HepG2 (cell line): ENCODE results near the gene VAC14. TPM values are rescaled to one million over a fixed set of nuclear protein-coding genes. Genes with fewer than 3 reads are reported as not detected.

Source experiments
- GRHL1 ChIP-seq: sonication (generic); formaldehyde crosslinking; conservative IDR thresholded peaks from 2 replicates; pipeline ENCODE4 v1.8.0; 2022; ENCODE audit warnings: missing genetic modification reagents
- HIVEP1 ChIP-seq: sonication (generic); formaldehyde crosslinking; IDR thresholded peaks from 2 replicates; pipeline ENCODE4 v1.4.0; 2020; ENCODE audit warnings: mild to moderate bottlenecking, missing genetic modification reagents
- KLF6 ChIP-seq: IDR thresholded peaks from 2 replicates; pipeline ENCODE4 v1.8.0; 2016; ENCODE audit warnings: missing biosample characterization, missing genetic modification reagents
- NFIB ChIP-seq: sonication (generic); formaldehyde crosslinking; IDR thresholded peaks from 2 replicates; pipeline ENCODE4 v1.9.0; 2021; ENCODE audit warnings: missing genetic modification reagents, mild to moderate bottlenecking, borderline replicate concordance
- PCBP1 ChIP-seq: fragments of 200-400 bp; formaldehyde crosslinking; IDR thresholded peaks from 2 replicates; pipeline ENCODE4 v1.6.1; 2017; ENCODE audit warnings: mild to moderate bottlenecking, low read depth, low read length, borderline replicate concordance
- RFX1 ChIP-seq: fragments of 450-650 bp; IDR thresholded peaks from 2 replicates; pipeline ENCODE4 v1.6.1; 2017
- TAF1 ChIP-seq: sonication (generic); formaldehyde crosslinking; IDR thresholded peaks from 2 replicates; pipeline ENCODE4 v1.4.0; 2020; ENCODE audit warnings: missing genetic modification reagents
- ZKSCAN1 ChIP-seq: fragments of 150-350 bp; IDR thresholded peaks from 2 replicates; pipeline ENCODE4 v1.6.1; 2014; ENCODE audit warnings: low read length
- ZNF160 ChIP-seq: sonication (generic); formaldehyde crosslinking; IDR thresholded peaks from 2 replicates; pipeline ENCODE4 v1.8.0; 2022; ENCODE audit warnings: mild to moderate bottlenecking, inconsistent platforms, missing genetic modification reagents
- ZNF282 ChIP-seq: fragments of 450-650 bp; IDR thresholded peaks from 2 replicates; pipeline ENCODE4 v1.6.1; 2018; ENCODE audit not compliant: partially characterized antibody
- ZNF567 ChIP-seq: sonication (generic); formaldehyde crosslinking; IDR thresholded peaks from 2 replicates; pipeline ENCODE4 v1.8.1; 2023; ENCODE audit warnings: mild to moderate bottlenecking, missing genetic modification reagents, borderline replicate concordance
- ZNF597 ChIP-seq: sonication (generic); formaldehyde crosslinking; IDR thresholded peaks from 2 replicates; pipeline ENCODE4 v1.5.0; 2020; ENCODE audit warnings: missing genetic modification reagents
- ZNF841 ChIP-seq: sonication (generic); formaldehyde crosslinking; IDR thresholded peaks from 2 replicates; pipeline ENCODE4 v1.8.1; 2023; ENCODE audit warnings: missing genetic modification reagents, borderline replicate concordance
- ZNF891 ChIP-seq: sonication (generic); formaldehyde crosslinking; IDR thresholded peaks from 2 replicates; pipeline ENCODE4 v1.5.0; 2020; ENCODE audit warnings: mild to moderate bottlenecking, missing genetic modification reagents
- polyA plus RNA-seq, 8 experiments: library from polyadenylated mRNA; depleted of rRNA in 3 of 8; stranded (reverse) in 7 of 8; unstranded in 1 of 8; fragments of >200 nt; fragmentation: Illumina TruSeq in 4 of 8; extraction: Trizol in 4 of 8; gene quantifications; 2 replicates each; pipeline versions ENCODE4 v1.2.1 to v1.2.3, GENCODE V29; 2011 to 2016; ENCODE audit warnings: low read depth in 4 of 8, missing spikeins in 1 of 8, mixed read lengths in 1 of 8; ENCODE audit not compliant: insufficient read depth in 1 of 8
- total RNA-seq, 5 experiments: library from RNA; depleted of rRNA; stranded (reverse); fragments of >200 nt; fragmentation: Illumina TruSeq; extraction: Trizol; gene quantifications; 2 replicates each; pipeline ENCODE4 v1.2.3, GENCODE V29; 2016; ENCODE audit warnings: low read depth in 1 of 5
- TF ChIP-seq, protein P1 (sequence below): sonication (generic); formaldehyde crosslinking; IDR thresholded peaks from 2 replicates; pipeline ENCODE4 v1.4.0; 2020; ENCODE audit warnings: missing genetic modification reagents, low read depth, mild to moderate bottlenecking, borderline replicate concordance
- TF ChIP-seq, protein P2 (sequence below): sonication (generic); formaldehyde crosslinking; IDR thresholded peaks from 2 replicates; pipeline ENCODE4 v1.4.0; 2020; ENCODE audit warnings: missing genetic modification reagents, borderline replicate concordance
- TF ChIP-seq, protein P3 (sequence below): sonication (generic); formaldehyde crosslinking; conservative IDR thresholded peaks from 2 replicates; pipeline ENCODE4 v1.4.0; 2020; ENCODE audit warnings: missing genetic modification reagents

The VAC14 gene
- total and polyA plus RNA-seq, 2 of the 13 experiments (the other 11 are each of a cell fraction or from before 2014, with no cell fraction given), result 23.5 to 24.6 TPM

DNA sequence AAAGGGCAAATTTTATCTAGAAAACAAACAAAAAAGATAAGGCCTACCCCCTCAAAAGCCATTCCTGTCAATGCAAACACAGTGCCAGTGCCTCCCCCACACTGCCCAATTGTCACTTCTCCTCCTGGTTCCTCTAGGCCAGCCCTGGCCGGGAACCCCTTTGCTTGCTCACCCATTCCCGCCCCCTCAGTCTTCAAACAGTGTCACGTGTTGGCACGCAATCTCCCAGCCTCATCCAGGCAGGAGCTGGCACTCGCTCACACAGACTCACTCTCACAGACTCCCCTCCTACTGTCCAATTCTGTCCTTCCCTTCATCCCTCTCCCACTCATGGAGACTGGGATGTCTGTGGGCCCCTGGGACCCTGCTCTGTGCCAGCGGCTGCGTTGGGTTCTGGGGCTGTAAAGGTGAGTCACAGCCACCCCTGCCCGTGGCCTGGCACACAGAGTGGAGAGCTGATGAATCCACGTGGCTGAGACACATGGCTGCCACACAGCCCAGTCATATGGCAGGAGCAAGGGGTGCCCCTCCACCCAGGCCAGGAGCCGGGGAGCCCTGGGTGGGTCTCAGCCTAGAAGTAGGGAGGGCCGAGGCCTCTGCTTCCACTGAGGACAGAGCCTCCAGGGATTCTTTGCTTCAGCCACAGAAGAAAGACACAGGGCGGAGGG lies 54.8 kb downstream of the VAC14 start (continued):
- TF ChIP-seq ZNF567 (CRISPR knock-in tag) (0 out of 2 replicates have a peak, but pooled peaks have one; percentile 13), ZNF160 (CRISPR knock-in tag) (peak; percentile 85; the same call in 1 of the 2 replicates), ZNF282 (no peak), HIVEP1 (CRISPR knock-in tag) (0 out of 2 replicates have a peak, but pooled peaks have one; percentile 85), ZNF891 (0 out of 2 replicates have a peak, but pooled peaks have one; percentile 11), NFIB (CRISPR knock-in tag) (no peak), ZNF597 (CRISPR knock-in tag) (no peak), ZNF841 (CRISPR knock-in tag) (no peak), ZKSCAN1 (no peak), PCBP1 (no peak; the same call in 1 of the 2 replicates), RFX1 (no peak), TAF1 (no peak), GRHL1 (CRISPR knock-in tag) (no peak), KLF6 (CRISPR knock-in tag) (no peak)
- TF ChIP-seq, protein P1, sequence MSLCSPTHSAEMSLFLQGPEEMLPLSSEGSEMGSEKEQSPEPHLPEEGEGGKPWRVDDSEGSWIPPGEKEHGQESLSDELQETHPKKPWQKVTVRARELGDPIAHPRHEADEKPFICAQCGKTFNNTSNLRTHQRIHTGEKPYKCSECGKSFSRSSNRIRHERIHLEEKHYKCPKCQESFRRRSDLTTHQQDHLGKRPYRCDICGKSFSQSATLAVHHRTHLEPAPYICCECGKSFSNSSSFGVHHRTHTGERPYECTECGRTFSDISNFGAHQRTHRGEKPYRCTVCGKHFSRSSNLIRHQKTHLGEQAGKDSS (CRISPR knock-in tag), result peak; percentile 93
- TF ChIP-seq, protein P2, sequence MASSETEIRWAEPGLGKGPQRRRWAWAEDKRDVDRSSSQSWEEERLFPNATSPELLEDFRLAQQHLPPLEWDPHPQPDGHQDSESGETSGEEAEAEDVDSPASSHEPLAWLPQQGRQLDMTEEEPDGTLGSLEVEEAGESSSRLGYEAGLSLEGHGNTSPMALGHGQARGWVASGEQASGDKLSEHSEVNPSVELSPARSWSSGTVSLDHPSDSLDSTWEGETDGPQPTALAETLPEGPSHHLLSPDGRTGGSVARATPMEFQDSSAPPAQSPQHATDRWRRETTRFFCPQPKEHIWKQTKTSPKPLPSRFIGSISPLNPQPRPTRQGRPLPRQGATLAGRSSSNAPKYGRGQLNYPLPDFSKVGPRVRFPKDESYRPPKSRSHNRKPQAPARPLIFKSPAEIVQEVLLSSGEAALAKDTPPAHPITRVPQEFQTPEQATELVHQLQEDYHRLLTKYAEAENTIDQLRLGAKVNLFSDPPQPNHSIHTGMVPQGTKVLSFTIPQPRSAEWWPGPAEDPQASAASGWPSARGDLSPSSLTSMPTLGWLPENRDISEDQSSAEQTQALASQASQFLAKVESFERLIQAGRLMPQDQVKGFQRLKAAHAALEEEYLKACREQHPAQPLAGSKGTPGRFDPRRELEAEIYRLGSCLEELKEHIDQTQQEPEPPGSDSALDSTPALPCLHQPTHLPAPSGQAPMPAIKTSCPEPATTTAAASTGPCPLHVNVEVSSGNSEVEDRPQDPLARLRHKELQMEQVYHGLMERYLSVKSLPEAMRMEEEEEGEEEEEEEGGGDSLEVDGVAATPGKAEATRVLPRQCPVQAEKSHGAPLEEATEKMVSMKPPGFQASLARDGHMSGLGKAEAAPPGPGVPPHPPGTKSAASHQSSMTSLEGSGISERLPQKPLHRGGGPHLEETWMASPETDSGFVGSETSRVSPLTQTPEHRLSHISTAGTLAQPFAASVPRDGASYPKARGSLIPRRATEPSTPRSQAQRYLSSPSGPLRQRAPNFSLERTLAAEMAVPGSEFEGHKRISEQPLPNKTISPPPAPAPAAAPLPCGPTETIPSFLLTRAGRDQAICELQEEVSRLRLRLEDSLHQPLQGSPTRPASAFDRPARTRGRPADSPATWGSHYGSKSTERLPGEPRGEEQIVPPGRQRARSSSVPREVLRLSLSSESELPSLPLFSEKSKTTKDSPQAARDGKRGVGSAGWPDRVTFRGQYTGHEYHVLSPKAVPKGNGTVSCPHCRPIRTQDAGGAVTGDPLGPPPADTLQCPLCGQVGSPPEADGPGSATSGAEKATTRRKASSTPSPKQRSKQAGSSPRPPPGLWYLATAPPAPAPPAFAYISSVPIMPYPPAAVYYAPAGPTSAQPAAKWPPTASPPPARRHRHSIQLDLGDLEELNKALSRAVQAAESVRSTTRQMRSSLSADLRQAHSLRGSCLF (CRISPR knock-in tag), result peak; percentile 23; the same call in 1 of the 2 replicates
- TF ChIP-seq, protein P3, sequence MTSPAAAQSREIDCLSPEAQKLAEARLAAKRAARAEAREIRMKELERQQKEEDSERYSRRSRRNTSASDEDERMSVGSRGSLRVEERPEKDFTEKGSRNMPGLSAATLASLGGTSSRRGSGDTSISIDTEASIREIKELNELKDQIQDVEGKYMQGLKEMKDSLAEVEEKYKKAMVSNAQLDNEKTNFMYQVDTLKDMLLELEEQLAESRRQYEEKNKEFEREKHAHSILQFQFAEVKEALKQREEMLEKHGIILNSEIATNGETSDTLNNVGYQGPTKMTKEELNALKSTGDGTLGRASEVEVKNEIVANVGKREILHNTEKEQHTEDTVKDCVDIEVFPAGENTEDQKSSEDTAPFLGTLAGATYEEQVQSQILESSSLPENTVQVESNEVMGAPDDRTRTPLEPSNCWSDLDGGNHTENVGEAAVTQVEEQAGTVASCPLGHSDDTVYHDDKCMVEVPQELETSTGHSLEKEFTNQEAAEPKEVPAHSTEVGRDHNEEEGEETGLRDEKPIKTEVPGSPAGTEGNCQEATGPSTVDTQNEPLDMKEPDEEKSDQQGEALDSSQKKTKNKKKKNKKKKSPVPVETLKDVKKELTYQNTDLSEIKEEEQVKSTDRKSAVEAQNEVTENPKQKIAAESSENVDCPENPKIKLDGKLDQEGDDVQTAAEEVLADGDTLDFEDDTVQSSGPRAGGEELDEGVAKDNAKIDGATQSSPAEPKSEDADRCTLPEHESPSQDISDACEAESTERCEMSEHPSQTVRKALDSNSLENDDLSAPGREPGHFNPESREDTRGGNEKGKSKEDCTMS, result no peak
